GM23338 (cell line): Measurements from ENCODE around the gene AFAP1L2. TPM values are rescaled to one million over a fixed set of nuclear protein-coding genes. Genes with fewer than 3 reads are reported as not detected.

Experiments
- ATAC-seq: fragments of 200-7000 bp; cut with Tn5 transposase; 3 replicates; pipeline ENCODE4 v1.9.1; 2020
- DNase-seq: peaks from one replicate; pipeline ENCODE4 v3.0.0-alpha.2; 2015; ENCODE audit warnings: low spot score
- H2AFZ ChIP-seq: fragments of 200-600 bp; sonication (generic); 2 replicates; pipeline ENCODE4 v1.8.0; 2016; ENCODE audit warnings: antibody characterized with exemption, mild to moderate bottlenecking, moderate library complexity
- H3F3A ChIP-seq: fragments of 200-600 bp; sonication (generic); replicated peaks from 2 replicates; pipeline ENCODE4 v1.8.0; 2017; ENCODE audit warnings: antibody characterized with exemption, mixed run types, low read depth
- H3K27ac ChIP-seq: fragments of 200-600 bp; sonication (generic); 2 replicates; pipeline ENCODE4 v1.6.1; 2016; ENCODE audit warnings: low read depth
- H3K27me3 ChIP-seq: fragments of 200-600 bp; sonication (generic); 2 replicates; pipeline ENCODE4 v1.8.0; 2016; ENCODE audit warnings: mild to moderate bottlenecking, mixed run types, moderate library complexity; ENCODE audit not compliant: insufficient read depth
- H3K36me3 ChIP-seq: fragments of 200-600 bp; sonication (generic); 2 replicates; pipeline ENCODE4 v1.8.0; 2016; ENCODE audit warnings: mild to moderate bottlenecking; ENCODE audit not compliant: insufficient read depth
- H3K4me1 ChIP-seq: fragments of 200-600 bp; sonication (generic); 2 replicates; pipeline ENCODE4 v1.8.0; 2016; ENCODE audit warnings: mild to moderate bottlenecking, moderate library complexity; ENCODE audit not compliant: insufficient read depth
- H3K4me2 ChIP-seq: fragments of 200-600 bp; sonication (generic); 2 replicates; pipeline ENCODE4 v1.7.1; 2017; ENCODE audit warnings: mixed run types
- H3K4me3 ChIP-seq: fragments of 200-600 bp; sonication (generic); 2 replicates; pipeline ENCODE4 v1.6.1; 2016; ENCODE audit warnings: mixed run types
- H3K79me2 ChIP-seq: fragments of 200-600 bp; sonication (generic); replicated peaks from 2 replicates; pipeline ENCODE4 v1.8.0; 2017; ENCODE audit warnings: mild to moderate bottlenecking; ENCODE audit not compliant: insufficient read depth
- H3K9me2 ChIP-seq: fragments of 200-600 bp; sonication (generic); 2 replicates; pipeline ENCODE4 v1.8.0; 2017; ENCODE audit not compliant: insufficient read depth
- H4K20me1 ChIP-seq: fragments of 200-600 bp; sonication (generic); replicated peaks from 2 replicates; pipeline ENCODE4 v1.8.0; 2017; ENCODE audit warnings: mild to moderate bottlenecking; ENCODE audit not compliant: insufficient read depth
- H3K27ac Mint-ChIP-seq: 2 replicates; pipeline ENCODE4 v1.8.0; 2020; ENCODE audit warnings: inconsistent platforms, mild to moderate bottlenecking, moderate library complexity, mixed read lengths
- H3K27me3 Mint-ChIP-seq: 3 replicates; pipeline ENCODE4 v1.8.0; 2022; ENCODE audit warnings: low read depth, mild to moderate bottlenecking, moderate library complexity, mixed read lengths, inconsistent platforms; ENCODE audit not compliant: insufficient read depth, poor library complexity
- H3K36me3 Mint-ChIP-seq: 3 replicates; pipeline ENCODE4 v1.8.0; 2021; ENCODE audit warnings: low read depth, mild to moderate bottlenecking, inconsistent platforms, moderate library complexity, mixed read lengths
- H3K4me1 Mint-ChIP-seq: 3 replicates; pipeline ENCODE4 v1.8.0; 2020; ENCODE audit warnings: mild to moderate bottlenecking, inconsistent platforms, mixed read lengths
- H3K4me3 Mint-ChIP-seq: 3 replicates; pipeline ENCODE4 v1.8.0; 2021; ENCODE audit warnings: moderate library complexity, mild to moderate bottlenecking, inconsistent platforms, mixed read lengths
- H3K9me3 Mint-ChIP-seq: 3 replicates; pipeline ENCODE4 v1.8.0; 2020; ENCODE audit warnings: moderate library complexity, mild to moderate bottlenecking, inconsistent platforms, mixed read lengths
- CREB1 ChIP-seq: fragments of 250-450 bp; sonication (Bioruptor Pico); IDR thresholded peaks from 2 replicates; pipeline ENCODE4 v1.5.0; 2020; ENCODE audit warnings: low read depth, mild to moderate bottlenecking, moderate library complexity
- POLR2AphosphoS5 ChIP-seq: IDR thresholded peaks from 2 replicates; pipeline ENCODE4 v1.6.1; 2016; ENCODE audit warnings: antibody characterized with exemption, low read depth
- ZNF331 ChIP-seq: fragments of 250-450 bp; sonication (Bioruptor Pico); IDR thresholded peaks from 2 replicates; pipeline ENCODE4 v1.5.0; 2020; ENCODE audit warnings: low read depth, mild to moderate bottlenecking, moderate library complexity
- polyA plus RNA-seq: library from polyadenylated mRNA; unstranded; fragments of >200 nt; fragmentation: Nextera tagmentation; extraction: Ambion mirVana; gene quantifications from 2 replicates; pipeline ENCODE4 v1.2.1, GENCODE V29; 2016
- total RNA-seq: library from RNA; depleted of rRNA; stranded (reverse); fragments of >200 nt; shearing (Covaris generic); gene quantifications from 2 replicates; pipeline ENCODE4 v1.2.3, GENCODE V29; 2014
- TF ChIP-seq, protein P1 (sequence below): IDR thresholded peaks from one replicate; pipeline ENCODE4 v1.6.1; 2018; ENCODE audit warnings: antibody characterized with exemption; ENCODE audit not compliant: unreplicated experiment
- TF ChIP-seq, protein P2 (sequence below), 2 experiments: fragments of 200-600 bp in 1 of 2; sonication (generic) in 1 of 2; conservative IDR thresholded peaks; 2 replicates each; pipeline versions ENCODE4 v1.5.1 to v1.6.1; 2016 to 2017; ENCODE audit warnings: antibody characterized with exemption in 2 of 2, low read depth in 2 of 2, mild to moderate bottlenecking in 2 of 2, moderate library complexity in 1 of 2

Gene AFAP1L2
- total and polyA plus RNA-seq, 2 experiments from 2014 or later: 2.3 to 6.5 TPM

DNA sequence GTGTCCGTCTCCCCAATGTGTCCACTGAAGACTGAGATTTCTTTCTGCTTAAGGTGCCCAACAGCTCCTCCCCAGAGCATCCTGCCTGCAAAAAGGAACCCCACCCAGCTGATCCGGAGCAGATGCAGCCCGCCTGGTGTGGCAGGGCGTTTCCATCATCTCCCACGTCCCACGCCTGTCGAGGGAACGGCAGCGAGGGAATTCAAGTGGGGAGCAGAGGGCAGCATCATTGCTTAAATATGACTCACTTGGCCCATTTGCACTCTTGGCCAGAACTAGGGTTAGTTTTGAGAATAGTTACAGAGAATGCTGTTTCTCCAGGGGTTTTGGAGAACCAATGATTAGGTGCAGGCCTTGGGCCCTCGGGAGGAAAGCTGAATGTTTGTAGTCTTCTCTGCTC is 144.5 kb downstream of the AFAP1L2 start:
- DNase-seq: no peak
- Mint-ChIP-seq H3K27me3 (peaks cover 2% of the 10 kb centered on the region), H3K4me1 (peaks cover 3% of the 10 kb centered on the region), H3K36me3 (peaks cover 4% of the 10 kb centered on the region; the same call in 2 of the 3 replicates), H3K9me3 (no peaks in the 10 kb centered on the region), H3K4me3 (no peak overlapping the region), H3K27ac (no peak overlapping the region)
- Histone ChIP-seq H3K4me2 (no peak overlapping the region), H3K27me3 (no peaks in the 10 kb centered on the region), H3K9me2 (no peaks in the 10 kb centered on the region), H4K20me1 (no peaks in the 10 kb centered on the region), H3K4me1 (peaks cover 6% of the 10 kb centered on the region; the same call in 1 of the 2 replicates), H3K27ac (no peak overlapping the region), H3K36me3 (no peaks in the 10 kb centered on the region), H3F3A (no peaks in the 10 kb centered on the region), H3K4me3 (no peak overlapping the region), H2AFZ (no peak overlapping the region), H3K79me2 (no peaks in the 10 kb centered on the region)
- TF ChIP-seq, protein P1, sequence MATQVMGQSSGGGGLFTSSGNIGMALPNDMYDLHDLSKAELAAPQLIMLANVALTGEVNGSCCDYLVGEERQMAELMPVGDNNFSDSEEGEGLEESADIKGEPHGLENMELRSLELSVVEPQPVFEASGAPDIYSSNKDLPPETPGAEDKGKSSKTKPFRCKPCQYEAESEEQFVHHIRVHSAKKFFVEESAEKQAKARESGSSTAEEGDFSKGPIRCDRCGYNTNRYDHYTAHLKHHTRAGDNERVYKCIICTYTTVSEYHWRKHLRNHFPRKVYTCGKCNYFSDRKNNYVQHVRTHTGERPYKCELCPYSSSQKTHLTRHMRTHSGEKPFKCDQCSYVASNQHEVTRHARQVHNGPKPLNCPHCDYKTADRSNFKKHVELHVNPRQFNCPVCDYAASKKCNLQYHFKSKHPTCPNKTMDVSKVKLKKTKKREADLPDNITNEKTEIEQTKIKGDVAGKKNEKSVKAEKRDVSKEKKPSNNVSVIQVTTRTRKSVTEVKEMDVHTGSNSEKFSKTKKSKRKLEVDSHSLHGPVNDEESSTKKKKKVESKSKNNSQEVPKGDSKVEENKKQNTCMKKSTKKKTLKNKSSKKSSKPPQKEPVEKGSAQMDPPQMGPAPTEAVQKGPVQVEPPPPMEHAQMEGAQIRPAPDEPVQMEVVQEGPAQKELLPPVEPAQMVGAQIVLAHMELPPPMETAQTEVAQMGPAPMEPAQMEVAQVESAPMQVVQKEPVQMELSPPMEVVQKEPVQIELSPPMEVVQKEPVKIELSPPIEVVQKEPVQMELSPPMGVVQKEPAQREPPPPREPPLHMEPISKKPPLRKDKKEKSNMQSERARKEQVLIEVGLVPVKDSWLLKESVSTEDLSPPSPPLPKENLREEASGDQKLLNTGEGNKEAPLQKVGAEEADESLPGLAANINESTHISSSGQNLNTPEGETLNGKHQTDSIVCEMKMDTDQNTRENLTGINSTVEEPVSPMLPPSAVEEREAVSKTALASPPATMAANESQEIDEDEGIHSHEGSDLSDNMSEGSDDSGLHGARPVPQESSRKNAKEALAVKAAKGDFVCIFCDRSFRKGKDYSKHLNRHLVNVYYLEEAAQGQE: no peak
- no peak for ATAC-seq

DNA sequence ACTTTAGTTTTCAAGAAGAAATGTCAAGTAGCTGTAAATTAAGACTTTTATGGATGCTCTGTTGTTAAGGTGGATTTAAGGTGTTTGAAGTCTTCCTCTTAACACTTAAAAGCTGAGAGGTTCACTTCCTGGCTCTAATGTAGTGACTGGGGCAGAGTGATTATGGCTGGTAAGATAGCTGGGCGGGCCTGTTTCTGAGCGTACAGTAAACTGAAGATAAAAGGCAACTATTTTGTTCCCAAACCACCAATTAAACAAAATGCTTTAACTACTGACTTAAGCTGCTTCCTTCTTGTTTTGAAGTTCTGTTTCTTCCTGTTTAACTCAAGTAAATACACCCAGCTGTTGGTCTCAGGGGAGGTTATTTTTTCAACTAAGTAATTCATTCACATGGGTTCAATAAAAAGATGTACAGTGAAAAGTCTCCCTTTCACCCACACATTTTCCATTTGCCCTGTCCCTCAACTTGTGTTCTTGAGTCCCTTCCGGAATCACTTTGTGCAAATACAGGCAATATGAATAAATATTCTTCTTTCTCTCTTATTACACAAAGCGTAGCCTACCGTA is 145.9 kb downstream of the AFAP1L2 start:
- H3K4me3 Mint-ChIP-seq: no peak overlapping the region
- peaks cover 13% of the 10 kb centered on the region for H3K27me3 Mint-ChIP-seq
- H3F3A ChIP-seq: no peaks in the 10 kb centered on the region
- H3K27me3 ChIP-seq: no peaks in the 10 kb centered on the region
- H4K20me1 ChIP-seq: no peaks in the 10 kb centered on the region
- H3K27ac Mint-ChIP-seq: no peak overlapping the region
- H3K9me2 ChIP-seq: no peaks in the 10 kb centered on the region
- H3K36me3 ChIP-seq: no peaks in the 10 kb centered on the region
- no peak for ATAC-seq
- no peak overlapping the region for H3K27ac ChIP-seq
- H3K4me3 ChIP-seq: no peak overlapping the region
- H3K4me2 ChIP-seq: no peak overlapping the region
- peaks cover 17% of the 10 kb centered on the region for H3K36me3 Mint-ChIP-seq
- H2AFZ ChIP-seq: no peak overlapping the region
- peaks cover 3% of the 10 kb centered on the region for H3K4me1 Mint-ChIP-seq
- no peak for DNase-seq
- H3K79me2 ChIP-seq: no peaks in the 10 kb centered on the region
- H3K9me3 Mint-ChIP-seq: peaks cover 10% of the 10 kb centered on the region
- H3K4me1 ChIP-seq: peaks cover 6% of the 10 kb centered on the region; the same call in 1 of the 2 replicates
- TF ChIP-seq CREB1 (CRISPR knock-in tag): no peak
- no peak for TF ChIP-seq POLR2AphosphoS5
- TF ChIP-seq, protein P1: no peak
- TF ChIP-seq ZNF331 (CRISPR knock-in tag): no peak
- TF ChIP-seq, protein P2, sequence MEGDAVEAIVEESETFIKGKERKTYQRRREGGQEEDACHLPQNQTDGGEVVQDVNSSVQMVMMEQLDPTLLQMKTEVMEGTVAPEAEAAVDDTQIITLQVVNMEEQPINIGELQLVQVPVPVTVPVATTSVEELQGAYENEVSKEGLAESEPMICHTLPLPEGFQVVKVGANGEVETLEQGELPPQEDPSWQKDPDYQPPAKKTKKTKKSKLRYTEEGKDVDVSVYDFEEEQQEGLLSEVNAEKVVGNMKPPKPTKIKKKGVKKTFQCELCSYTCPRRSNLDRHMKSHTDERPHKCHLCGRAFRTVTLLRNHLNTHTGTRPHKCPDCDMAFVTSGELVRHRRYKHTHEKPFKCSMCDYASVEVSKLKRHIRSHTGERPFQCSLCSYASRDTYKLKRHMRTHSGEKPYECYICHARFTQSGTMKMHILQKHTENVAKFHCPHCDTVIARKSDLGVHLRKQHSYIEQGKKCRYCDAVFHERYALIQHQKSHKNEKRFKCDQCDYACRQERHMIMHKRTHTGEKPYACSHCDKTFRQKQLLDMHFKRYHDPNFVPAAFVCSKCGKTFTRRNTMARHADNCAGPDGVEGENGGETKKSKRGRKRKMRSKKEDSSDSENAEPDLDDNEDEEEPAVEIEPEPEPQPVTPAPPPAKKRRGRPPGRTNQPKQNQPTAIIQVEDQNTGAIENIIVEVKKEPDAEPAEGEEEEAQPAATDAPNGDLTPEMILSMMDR (conservative IDR thresholded peaks at IDR 0.05; ENCODE audit: low read depth in 2 of 2): no peak
